K562 (cell line): ENCODE results near the gene UBASH3B. TPM values are rescaled to one million over a fixed set of nuclear protein-coding genes. Genes with fewer than 3 reads are reported as not detected.

Source experiments
- ATAC-seq: fragments of 200-7000 bp; cut with Tn5 transposase; 3 replicates; pipeline ENCODE4 v1.9.1; 2020; ENCODE audit warnings: moderate library complexity
- BruUV-seq: library from RNA; stranded (reverse); fragments of 400-500 nt; replicated peaks from 2 replicates; lab custom pipeline; 2021; lab: Mats Ljungman, UMichigan
- CTCF ChIA-PET: fragments of 300-600 bp; formaldehyde crosslinking; extraction: SDS; loops from one replicate; lab custom pipeline; 2021; ENCODE audit warnings: low intra/inter-chr PET ratio; lab: Yijun Ruan, JAX
- POLR2A ChIA-PET: fragments of 300-600, 350-650 bp; sonication (Branson Sonifier 250); formaldehyde crosslinking; extraction: SDS; loops from one replicate; lab custom pipeline; 2021; ENCODE audit warnings: antibody characterized with exemption, inconsistent platforms; lab: Yijun Ruan, JAX
- DNase-seq, 4 experiments: peaks; one replicate each; pipeline versions ENCODE4 v3.0.0 to v3.0.0-alpha.2; 2011 to 2018; ENCODE audit warnings: low spot score in 3 of 4, mixed read lengths in 3 of 4; ENCODE audit errors: extremely low read depth in 1 of 4
- FAIRE-seq: peaks from 2 replicates; lab custom pipeline; 2011; peaks lifted over from hg19 to GRCh38; lab: Jason Lieb, UNC
- H2AFZ ChIP-seq: 2 replicates; pipeline ENCODE4 v1.6.0; 2011; ENCODE audit warnings: low read depth, low read length, control low read depth, inconsistent platforms
- H3K27ac ChIP-seq: fragments of 200-600 bp; 3 replicates; pipeline ENCODE4 v1.8.0; 2011; ENCODE audit warnings: low read depth, mild to moderate bottlenecking, control low read depth, inconsistent platforms, low read length, moderate library complexity, mixed read lengths; ENCODE audit errors: extremely low read depth
- H3K27me3 ChIP-seq, 2 experiments: fragments of 300-600 bp in 1 of 2; 2 replicates in 1 of 2; 3 replicates in 1 of 2; pipeline versions ENCODE4 v1.6.0 to v1.8.0; 2011; ENCODE audit warnings: inconsistent platforms in 2 of 2, low read length in 2 of 2, mild to moderate bottlenecking in 1 of 2, mixed read lengths in 1 of 2, moderate library complexity in 1 of 2; ENCODE audit not compliant: control insufficient read depth in 2 of 2, insufficient read depth in 2 of 2
- H3K36me3 ChIP-seq: fragments of 300-600 bp; 3 replicates; pipeline ENCODE4 v1.8.0; 2011; ENCODE audit warnings: mild to moderate bottlenecking, low read length, inconsistent platforms; ENCODE audit not compliant: control insufficient read depth, insufficient read depth
- H3K4me1 ChIP-seq, 2 experiments: fragments of 200-600 bp in 1 of 2; replicated peaks in 1 of 2; 2 replicates in 1 of 2; 3 replicates in 1 of 2; pipeline versions ENCODE4 v1.5.1 to v1.8.0; 2011; ENCODE audit warnings: inconsistent platforms in 2 of 2, low read length in 2 of 2, mild to moderate bottlenecking in 1 of 2, mixed read lengths in 1 of 2, moderate library complexity in 1 of 2; ENCODE audit not compliant: control insufficient read depth in 2 of 2, insufficient read depth in 2 of 2
- H3K4me2 ChIP-seq: 2 replicates; pipeline ENCODE4 v1.6.1; 2011; ENCODE audit warnings: low read length, control low read depth, inconsistent platforms, mixed read lengths; ENCODE audit not compliant: insufficient read depth
- H3K4me3 ChIP-seq: fragments of 200-600 bp; sonication (generic), shearing (Covaris generic); 2 replicates; pipeline ENCODE4 v1.5.1; 2016; ENCODE audit warnings: control low read depth, inconsistent platforms
- H3K79me2 ChIP-seq: fragments of 200-600 bp; 3 replicates; pipeline ENCODE4 v1.8.0; 2011; ENCODE audit warnings: low read length, inconsistent platforms; ENCODE audit not compliant: control insufficient read depth, insufficient read depth
- H3K9ac ChIP-seq, 2 experiments: 2 replicates each; pipeline versions ENCODE4 v1.6.0 to v1.6.1; 2011; ENCODE audit warnings: low read depth in 2 of 2, low read length in 2 of 2, control low read depth in 1 of 2, inconsistent platforms in 1 of 2, mild to moderate bottlenecking in 1 of 2, mixed read lengths in 1 of 2; ENCODE audit not compliant: insufficient read depth in 1 of 2
- H3K9me1 ChIP-seq: one replicate; pipeline ENCODE4 v1.6.0; 2011; ENCODE audit warnings: inconsistent platforms, mild to moderate bottlenecking, low read length, moderate library complexity; ENCODE audit not compliant: control insufficient read depth, insufficient read depth
- H3K9me3 ChIP-seq: replicated peaks from 2 replicates; pipeline ENCODE4 v1.5.1; 2011; ENCODE audit warnings: low read depth, low read length, inconsistent platforms; ENCODE audit not compliant: control insufficient read depth, insufficient read depth
- H4K20me1 ChIP-seq: replicated peaks from 2 replicates; pipeline ENCODE4 v1.6.1; 2011; ENCODE audit warnings: low read length, inconsistent platforms, mixed read lengths; ENCODE audit not compliant: control insufficient read depth, insufficient read depth
- CREB1 ChIP-seq, 2 experiments: sonication (generic) in 1 of 2; formaldehyde crosslinking in 1 of 2; IDR thresholded peaks; 2 replicates each; pipeline versions ENCODE4 v1.6.1 to v1.8.0; 2012 to 2022; ENCODE audit warnings: inconsistent platforms in 1 of 2, mild to moderate bottlenecking in 1 of 2, missing genetic modification reagents in 1 of 2, moderate library complexity in 1 of 2
- MTF1 ChIP-seq: fragments of 250-450 bp; sonication (Bioruptor Pico); IDR thresholded peaks from 2 replicates; pipeline ENCODE4 v1.9.0; 2021; ENCODE audit warnings: moderate library complexity, mild to moderate bottlenecking, inconsistent platforms, borderline replicate concordance
- NR4A1 ChIP-seq, 2 experiments: fragments of 250-450 bp in 1 of 2; fragments of 450-650 bp in 1 of 2; sonication (Bioruptor Pico) in 1 of 2; IDR thresholded peaks; 2 replicates each; pipeline versions ENCODE4 v1.4.0 to v1.6.1; 2016 to 2020; ENCODE audit warnings: mild to moderate bottlenecking in 2 of 2, missing compliant biosample characterization in 1 of 2, missing genetic modification characterization in 1 of 2, moderate library complexity in 1 of 2
- PCBP1 ChIP-seq: fragments of 200-400 bp; formaldehyde crosslinking; IDR thresholded peaks from 2 replicates; pipeline ENCODE4 v1.6.1; 2018; ENCODE audit warnings: mild to moderate bottlenecking, low read depth, low read length; ENCODE audit not compliant: poor library complexity, severe bottlenecking
- RBM25 ChIP-seq: fragments of 200-400 bp; formaldehyde crosslinking; IDR thresholded peaks from 2 replicates; pipeline ENCODE4 v1.6.1; 2018; ENCODE audit warnings: low read length, low read depth, moderate library complexity; ENCODE audit not compliant: severe bottlenecking
- ZNF239 ChIP-seq: fragments of 250-450 bp; sonication (Bioruptor Pico); IDR thresholded peaks from 2 replicates; pipeline ENCODE4 v1.4.0; 2020; ENCODE audit warnings: mild to moderate bottlenecking
- WGBS: fragments of 100-300 bp; shearing (Covaris generic); methylation state at CpG from one replicate; pipeline ENCODE4 v1.1.6; 2016; ENCODE audit warnings: low coverage, mixed read lengths; ENCODE audit not compliant: insufficient coverage; ENCODE audit errors: missing lambda C conversion rate; 5-methylcytosine and 5-hydroxymethylcytosine counted together
- in situ Hi-C: fragments of 300-500 bp; cut with MboI; formaldehyde crosslinking; loops from 4 replicates; pipeline ENCODE4 v1.15.0; 2018; ENCODE audit warnings: inconsistent platforms, mixed read lengths
- intact Hi-C: fragments of 100-400 bp; cut with micrococcal nuclease; formaldehyde crosslinking; loops from 2 replicates; pipeline ENCODE4 v1.14.2; 2022
- polyA plus RNA-seq, 8 experiments: library from polyadenylated mRNA; depleted of rRNA in 4 of 8; stranded (reverse) in 5 of 8; unstranded in 3 of 8; fragments of >200 nt; fragmentation: Nextera tagmentation in 2 of 8; fragmentation: Illumina TruSeq in 1 of 8; extraction: Ambion mirVana in 2 of 8; extraction: Trizol in 1 of 8; gene quantifications; 2 replicates each; pipeline versions ENCODE4 v1.2.1 to v1.2.3, GENCODE V29; 2011 to 2014; ENCODE audit warnings: inconsistent platforms in 1 of 8, missing spikeins in 1 of 8
- total RNA-seq, 7 experiments: library from RNA; depleted of rRNA in 6 of 7; stranded (reverse); fragments of >200 nt in 6 of 7; fragmentation: Illumina TruSeq in 2 of 7; extraction: Trizol in 2 of 7; gene quantifications; 2 replicates each; pipeline versions ENCODE4 v1.2.1 to v1.2.3, GENCODE V29; 2011 to 2021; ENCODE audit warnings: low replicate concordance in 1 of 7
- TF ChIP-seq, protein P1 (sequence below): fragments of 200-800 bp; sonication (Bioruptor generic); IDR thresholded peaks from 2 replicates; pipeline ENCODE4 v1.6.1; 2017; ENCODE audit warnings: missing genetic modification characterization, missing compliant biosample characterization
- TF ChIP-seq, protein P2 (sequence below): fragments of 250-450 bp; sonication (Bioruptor Pico); IDR thresholded peaks from 2 replicates; pipeline ENCODE4 v1.4.0; 2020; ENCODE audit warnings: mild to moderate bottlenecking

UBASH3B gene
- total and polyA plus RNA-seq, 9 of the 15 experiments (the other 6 are each of a cell fraction or from before 2014, with no cell fraction given), result 0.01 to 0.31 (median 0.08) TPM; not detected in 2

DNA sequence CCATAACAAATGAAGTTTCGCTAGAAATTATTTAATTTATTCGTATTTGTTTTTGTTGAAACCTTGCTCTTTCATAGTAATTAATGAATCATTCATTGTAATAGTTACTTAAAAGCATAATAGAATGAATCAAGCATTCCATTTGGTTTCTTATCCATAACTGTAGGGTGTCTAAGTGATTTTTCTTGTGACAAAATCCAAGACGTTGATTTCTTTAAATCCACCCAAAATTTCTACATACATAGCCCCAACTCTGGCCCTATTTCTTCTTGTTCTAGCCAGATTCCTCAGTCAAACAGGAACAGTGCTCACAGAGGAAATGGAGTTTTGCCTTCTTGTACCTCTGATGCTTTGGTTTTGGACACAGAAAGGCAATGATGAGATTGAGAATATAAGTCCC is 25.5 kb downstream of the UBASH3B start:
- Histone ChIP-seq H3K9me3 (no peaks in the 10 kb centered on the region), H3K27me3 (peaks cover 0 to 7% of the 10 kb centered on the region in 2 experiments; a peak in 2 of 5 replicates), H3K4me2 (no peak overlapping the region), H3K79me2 (no peaks in the 10 kb centered on the region), H3K9ac (no peak overlapping the region), H3K27ac (no peak overlapping the region), H4K20me1 (no peaks in the 10 kb centered on the region), H3K4me1 (no peaks in the 10 kb centered on the region), H2AFZ (no peak overlapping the region), H3K9me1 (no peaks in the 10 kb centered on the region), H3K36me3 (no peaks in the 10 kb centered on the region), H3K4me3 (no peak overlapping the region)
- FAIRE-seq (no peak), DNase-seq (no peak), ATAC-seq (no peak)
- CTCF ChIA-PET, result no interaction called here
- BruUV-seq, result no TSS peak
- in situ Hi-C loops (no loop called here), intact Hi-C loops (no loop called here)
- POLR2A ChIA-PET, result interaction anchor here (0.7 kb wide), 1 partner anchor 46 kb away, joined by 3 read pairs; no protein-coding TSS in a partner anchor
- WGBS, result 0% methylated on average over 3 of the region's 3 CpGs
- TF ChIP-seq MTF1 (CRISPR knock-in tag), result no peak
- no peak for TF ChIP-seq ZNF239

DNA sequence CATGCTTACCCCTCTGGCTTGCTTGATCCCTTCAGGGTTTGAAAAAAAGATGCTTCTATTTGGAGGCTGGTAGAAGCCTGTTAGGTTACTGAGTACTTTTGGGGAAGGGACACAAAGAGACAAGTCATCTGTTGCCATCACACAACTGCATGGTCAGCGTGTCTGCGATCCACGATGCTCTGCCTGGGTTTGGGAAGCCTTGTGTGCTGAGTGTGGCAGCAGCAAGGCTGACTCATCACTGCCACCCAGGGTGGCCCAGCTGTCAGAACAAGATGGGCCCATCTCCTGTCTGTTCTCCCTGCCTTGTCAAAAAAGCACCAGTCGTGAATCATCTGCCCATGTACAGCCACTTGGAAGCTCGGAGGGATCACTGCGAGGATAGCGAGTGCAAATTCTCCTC is 26.2 kb downstream of the UBASH3B start:
- H3K27me3 ChIP-seq, result peaks cover 0 to 7% of the 10 kb centered on the region in 2 experiments; a peak in 2 of 5 replicates
- intact Hi-C loops, result no loop called here
- ChIA-PET CTCF (no interaction called here), POLR2A (interaction anchor here (0.7 kb wide), 1 partner anchor 46 kb away, joined by 3 read pairs; no protein-coding TSS in a partner anchor)
- BruUV-seq, result no TSS peak
- H3K9me3 ChIP-seq, result no peaks in the 10 kb centered on the region
- no peaks in the 10 kb centered on the region for H3K79me2 ChIP-seq
- H2AFZ ChIP-seq, result no peak overlapping the region
- H4K20me1 ChIP-seq, result no peaks in the 10 kb centered on the region
- no peak overlapping the region for H3K27ac ChIP-seq
- no peak for ATAC-seq
- TF ChIP-seq CREB1 (IDR thresholded peaks at IDR 0.05) (no peak), CREB1 (CRISPR knock-in tag; IDR thresholded peaks at IDR 0.05) (no peak), RBM25 (no peak), NR4A1 (CRISPR knock-in tag; IDR thresholded peaks at IDR 0.05) (no peak), NR4A1 (tag; IDR thresholded peaks at IDR 0.05) (no peak), PCBP1 (no peak)
- TF ChIP-seq, protein P1, sequence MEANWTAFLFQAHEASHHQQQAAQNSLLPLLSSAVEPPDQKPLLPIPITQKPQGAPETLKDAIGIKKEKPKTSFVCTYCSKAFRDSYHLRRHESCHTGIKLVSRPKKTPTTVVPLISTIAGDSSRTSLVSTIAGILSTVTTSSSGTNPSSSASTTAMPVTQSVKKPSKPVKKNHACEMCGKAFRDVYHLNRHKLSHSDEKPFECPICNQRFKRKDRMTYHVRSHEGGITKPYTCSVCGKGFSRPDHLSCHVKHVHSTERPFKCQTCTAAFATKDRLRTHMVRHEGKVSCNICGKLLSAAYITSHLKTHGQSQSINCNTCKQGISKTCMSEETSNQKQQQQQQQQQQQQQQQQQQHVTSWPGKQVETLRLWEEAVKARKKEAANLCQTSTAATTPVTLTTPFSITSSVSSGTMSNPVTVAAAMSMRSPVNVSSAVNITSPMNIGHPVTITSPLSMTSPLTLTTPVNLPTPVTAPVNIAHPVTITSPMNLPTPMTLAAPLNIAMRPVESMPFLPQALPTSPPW (CRISPR knock-in tag), result no peak
- TF ChIP-seq, protein P2, sequence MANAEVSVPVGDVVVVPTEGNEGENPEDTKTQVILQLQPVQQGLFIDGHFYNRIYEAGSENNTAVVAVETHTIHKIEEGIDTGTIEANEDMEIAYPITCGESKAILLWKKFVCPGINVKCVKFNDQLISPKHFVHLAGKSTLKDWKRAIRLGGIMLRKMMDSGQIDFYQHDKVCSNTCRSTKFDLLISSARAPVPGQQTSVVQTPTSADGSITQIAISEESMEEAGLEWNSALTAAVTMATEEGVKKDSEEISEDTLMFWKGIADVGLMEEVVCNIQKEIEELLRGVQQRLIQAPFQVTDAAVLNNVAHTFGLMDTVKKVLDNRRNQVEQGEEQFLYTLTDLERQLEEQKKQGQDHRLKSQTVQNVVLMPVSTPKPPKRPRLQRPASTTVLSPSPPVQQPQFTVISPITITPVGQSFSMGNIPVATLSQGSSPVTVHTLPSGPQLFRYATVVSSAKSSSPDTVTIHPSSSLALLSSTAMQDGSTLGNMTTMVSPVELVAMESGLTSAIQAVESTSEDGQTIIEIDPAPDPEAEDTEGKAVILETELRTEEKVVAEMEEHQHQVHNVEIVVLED (CRISPR knock-in tag), result no peak
- H3K9ac ChIP-seq, result no peak overlapping the region
- in situ Hi-C loops, result no loop called here
- H3K4me3 ChIP-seq, result no peak overlapping the region
- no peak overlapping the region for H3K4me2 ChIP-seq
- no peak for DNase-seq
- no peak for FAIRE-seq
- WGBS, result 0% methylated on average over 7 of the region's 7 CpGs
- H3K4me1 ChIP-seq, result no peaks in the 10 kb centered on the region
- H3K36me3 ChIP-seq, result no peaks in the 10 kb centered on the region
- no peaks in the 10 kb centered on the region for H3K9me1 ChIP-seq
